Panc1 (cell line): ENCODE measurements around the gene ITGA11. TPM values are rescaled to one million over a fixed set of nuclear protein-coding genes. Genes with fewer than 3 reads are reported as not detected.

ENCODE experiments used
- ATAC-seq: fragments of 200-7000 bp; cut with Tn5 transposase; 2 replicates; pipeline ENCODE4 v1.9.1; 2020; ENCODE audit warnings: mild to moderate bottlenecking, moderate library complexity
- BruUV-seq: library from RNA; stranded (reverse); fragments of 400-500 nt; replicated peaks from 2 replicates; lab custom pipeline; 2021; lab: Mats Ljungman, UMichigan
- CTCF ChIA-PET: fragments of 300-600 bp; sonication (Branson Sonifier 250); formaldehyde crosslinking; loops from one replicate; lab custom pipeline; 2022; ENCODE audit warnings: antibody characterized with exemption; lab: Charles Lee
- POLR2A ChIA-PET: fragments of 300-600 bp; sonication (Branson Sonifier 250); formaldehyde crosslinking; loops from one replicate; lab custom pipeline; 2022; ENCODE audit warnings: antibody characterized with exemption; lab: Charles Lee
- DNase-seq: peaks from one replicate; pipeline ENCODE4 v3.0.0-alpha.2; 2010; ENCODE audit warnings: low read depth, low spot score
- H3K27ac ChIP-seq: 2 replicates; pipeline ENCODE4 v1.5.1; 2011; ENCODE audit warnings: mild to moderate bottlenecking, low read length, inconsistent platforms
- H3K27me3 ChIP-seq: fragments of 200-500 bp; sonication (Bioruptor generic); 2 replicates; pipeline ENCODE4 v1.6.0; 2014; ENCODE audit warnings: low read length, inconsistent platforms; ENCODE audit not compliant: control insufficient read depth, insufficient read depth
- H3K36me3 ChIP-seq: fragments of 200-500 bp; sonication (Bioruptor generic); 2 replicates; pipeline ENCODE4 v1.5.1; 2014; ENCODE audit warnings: inconsistent platforms, mild to moderate bottlenecking, low read length, moderate library complexity; ENCODE audit not compliant: control insufficient read depth, insufficient read depth
- H3K4me1 ChIP-seq: 2 replicates; pipeline ENCODE4 v1.5.1; 2011; ENCODE audit warnings: inconsistent platforms, mild to moderate bottlenecking, low read length, moderate library complexity; ENCODE audit not compliant: control insufficient read depth, insufficient read depth
- H3K4me3 ChIP-seq, 2 experiments: 2 replicates each; pipeline ENCODE4 v1.5.1; 2011 to 2012; ENCODE audit warnings: low read depth in 2 of 2, low read length in 2 of 2, mild to moderate bottlenecking in 2 of 2, inconsistent platforms in 1 of 2, moderate library complexity in 1 of 2
- H3K9me3 ChIP-seq: fragments of 200-500 bp; sonication (Bioruptor generic); 2 replicates; pipeline ENCODE4 v1.5.1; 2014; ENCODE audit warnings: low read depth, mild to moderate bottlenecking, inconsistent platforms, low read length, moderate library complexity; ENCODE audit not compliant: control insufficient read depth, insufficient read depth
- CTCF ChIP-seq: fragments of 450-650 bp; IDR thresholded peaks from 2 replicates; pipeline ENCODE4 v1.5.1; 2017; ENCODE audit warnings: mild to moderate bottlenecking
- POLR2AphosphoS5 ChIP-seq: IDR thresholded peaks from 2 replicates; pipeline ENCODE4 v1.6.1; 2012; ENCODE audit warnings: mild to moderate bottlenecking, low read depth, low read length, moderate library complexity
- REST ChIP-seq, 2 experiments: IDR thresholded peaks; 2 replicates each; pipeline ENCODE4 v1.6.1; 2011 to 2012; ENCODE audit warnings: low read depth in 2 of 2, control low read depth in 1 of 2, low read length in 1 of 2, mild to moderate bottlenecking in 1 of 2, moderate library complexity in 1 of 2; ENCODE audit not compliant: insufficient read depth in 1 of 2
- SIN3A ChIP-seq: IDR thresholded peaks from 2 replicates; pipeline ENCODE4 v1.6.1; 2012; ENCODE audit warnings: low read depth, mild to moderate bottlenecking, low read length, moderate library complexity, borderline replicate concordance; ENCODE audit not compliant: insufficient read depth
- TCF7L2 ChIP-seq: IDR thresholded peaks from 2 replicates; pipeline ENCODE4 v1.6.1; 2011; ENCODE audit warnings: mild to moderate bottlenecking, low read depth, low read length, inconsistent platforms
- in situ Hi-C: cut with HindIII; loops from 2 replicates; pipeline ENCODE4 v1.10.0; 2016; ENCODE audit warnings: low sequenced_read_pairs, low pct_unique_long_range_greater_than_20kb
- intact Hi-C: fragments of 100-400 bp; cut with micrococcal nuclease; formaldehyde crosslinking; loops from one replicate; pipeline ENCODE4 v1.10.0; 2022; ENCODE audit not compliant: unreplicated experiment
- total RNA-seq: library from RNA; stranded (reverse); gene quantifications from one replicate; pipeline ENCODE4 v1.2.1, GENCODE V29; 2021; ENCODE audit not compliant: unreplicated experiment

The ITGA11 gene
- total RNA-seq, 1 experiment from 2014 or later: 0.28 TPM

DNA sequence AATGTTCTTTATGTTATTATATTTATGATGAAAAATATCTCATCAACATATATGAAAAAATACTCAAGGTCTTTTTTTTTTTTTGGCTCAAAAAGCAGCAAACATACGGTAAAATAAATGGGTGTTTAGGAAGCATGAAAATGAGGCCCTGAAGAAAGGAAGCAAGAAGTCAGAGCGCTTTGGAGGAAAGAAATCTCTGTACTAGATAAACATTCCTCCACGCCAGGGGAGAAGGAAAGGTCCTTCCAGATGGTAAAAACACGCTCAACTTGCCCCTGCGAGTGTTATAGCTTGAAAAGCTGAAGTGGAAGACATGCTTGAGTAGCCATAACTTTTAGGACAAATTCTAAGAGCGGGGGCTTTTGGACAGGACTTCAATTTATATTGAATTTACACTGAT lies 101.5 kb downstream of the ITGA11 start:
- H3K4me3 ChIP-seq: no peak overlapping the region
- intact Hi-C loops (no loop called here), in situ Hi-C loops (no loop called here)
- CTCF ChIA-PET: no interaction called here
- no peaks in the 10 kb centered on the region; the same call in 1 of the 2 replicates for H3K27me3 ChIP-seq
- H3K27ac ChIP-seq: no peak overlapping the region
- no peaks in the 10 kb centered on the region for H3K36me3 ChIP-seq
- TF ChIP-seq TCF7L2 (no peak), REST (IDR thresholded peaks at IDR 0.05; ENCODE audit: insufficient read depth in 1 of 2, low read depth in 2 of 2, low read length in 1 of 2) (no peak), SIN3A (no peak), POLR2AphosphoS5 (no peak), CTCF (no peak)
- no peak for ATAC-seq
- BruUV-seq: no TSS peak
- H3K9me3 ChIP-seq: no peaks in the 10 kb centered on the region
- no peak for DNase-seq
- no peaks in the 10 kb centered on the region for H3K4me1 ChIP-seq
- POLR2A ChIA-PET: no interaction called here

DNA sequence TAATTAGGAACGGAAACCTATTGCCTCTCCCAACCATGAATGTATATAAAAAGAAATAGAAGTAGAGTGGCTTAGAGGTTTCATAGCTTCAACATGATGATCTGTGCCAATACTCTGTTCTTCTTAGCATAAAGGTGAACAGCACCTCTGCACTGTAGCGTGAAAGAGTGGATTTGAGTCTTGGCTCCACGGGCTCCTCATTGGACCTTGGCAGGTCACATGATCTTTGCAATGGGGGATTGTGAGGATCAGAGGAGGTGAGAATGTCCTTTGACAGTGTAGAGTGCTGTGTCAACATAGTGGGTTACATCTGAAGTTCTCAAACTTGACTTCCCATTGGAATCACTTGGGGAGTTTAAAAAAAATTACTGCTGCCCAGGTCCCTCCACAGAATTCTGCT lies 103.0 kb downstream of the ITGA11 start:
- intact Hi-C loops: no loop called here
- ATAC-seq (no peak), DNase-seq (no peak)
- ChIA-PET CTCF (no interaction called here), POLR2A (no interaction called here)
- Histone ChIP-seq H3K27ac (no peak overlapping the region), H3K27me3 (no peaks in the 10 kb centered on the region; the same call in 1 of the 2 replicates), H3K9me3 (no peaks in the 10 kb centered on the region), H3K36me3 (no peaks in the 10 kb centered on the region), H3K4me1 (no peaks in the 10 kb centered on the region), H3K4me3 (no peak overlapping the region)
- in situ Hi-C loops: no loop called here
- no peak for TF ChIP-seq POLR2AphosphoS5
- TF ChIP-seq CTCF: no peak
- TF ChIP-seq REST (IDR thresholded peaks at IDR 0.05; ENCODE audit: insufficient read depth in 1 of 2, low read depth in 2 of 2, low read length in 1 of 2): no peak
- no peak for TF ChIP-seq SIN3A
- TF ChIP-seq TCF7L2: no peak
- BruUV-seq: no TSS peak
